HEK293 (cell line): ENCODE data around the gene CCDC8.
A peak's percentile ranks its signal among the peaks of the same experiment; 100 is the strongest.

Experiments used
- CTCF ChIA-PET: fragments of 350-600 bp; formaldehyde crosslinking; extraction: SDS; loops from one replicate; lab custom pipeline; 2021; ENCODE audit warnings: antibody characterized with exemption; lab: Yijun Ruan, JAX
- POLR2A ChIA-PET: fragments of 300-600 bp; formaldehyde crosslinking; extraction: SDS; loops from one replicate; lab custom pipeline; 2020; ENCODE audit warnings: antibody characterized with exemption, inconsistent platforms; lab: Yijun Ruan, JAX
- H3K27ac ChIP-seq: fragments of 200-500 bp; sonication (Bioruptor generic); 2 replicates; pipeline ENCODE4 v1.5.1; 2014; ENCODE audit warnings: low read depth, low read length, control low read depth, inconsistent platforms; ENCODE audit errors: extremely low read depth
- H3K36me3 ChIP-seq, 2 experiments: fragments of 200-500 bp in 1 of 2; sonication (Bioruptor generic) in 1 of 2; 1 replicate in 1 of 2; 2 replicates in 1 of 2; pipeline ENCODE4 v1.5.1; 2014 to 2017; ENCODE audit warnings: inconsistent platforms in 2 of 2, low read length in 2 of 2; ENCODE audit not compliant: control insufficient read depth in 2 of 2, insufficient read depth in 1 of 2
- H3K4me1 ChIP-seq: fragments of 200-500 bp; sonication (Bioruptor generic); 2 replicates; pipeline ENCODE4 v1.5.1; 2014; ENCODE audit warnings: mild to moderate bottlenecking, low read length, inconsistent platforms; ENCODE audit not compliant: control insufficient read depth, insufficient read depth
- H3K4me3 ChIP-seq: 2 replicates; pipeline ENCODE4 v1.5.1; 2011; ENCODE audit warnings: low read depth, mild to moderate bottlenecking, control low read depth, low read length, moderate library complexity
- H3K9me3 ChIP-seq: fragments of 200-500 bp; sonication (Bioruptor generic); 2 replicates; pipeline ENCODE4 v1.5.1; 2014; ENCODE audit warnings: low read depth, low read length, inconsistent platforms; ENCODE audit not compliant: control insufficient read depth, insufficient read depth
- BCL11B ChIP-seq: fragments of 450-650 bp; formaldehyde crosslinking; IDR thresholded peaks from 2 replicates; pipeline ENCODE4 v1.5.1; 2016; ENCODE audit warnings: low read depth, missing biosample characterization, missing genetic modification characterization
- GLIS1 ChIP-seq: fragments of 450-650 bp; formaldehyde crosslinking; IDR thresholded peaks from 2 replicates; pipeline ENCODE4 v1.5.1; 2016; ENCODE audit warnings: missing biosample characterization, missing genetic modification characterization
- GLIS2 ChIP-seq: fragments of 450-650 bp; formaldehyde crosslinking; IDR thresholded peaks from 2 replicates; pipeline ENCODE4 v1.5.1; 2016; ENCODE audit warnings: missing biosample characterization, missing genetic modification characterization
- INSM2 ChIP-seq: fragments of 450-650 bp; formaldehyde crosslinking; IDR thresholded peaks from 2 replicates; pipeline ENCODE4 v1.5.1; 2016; ENCODE audit warnings: missing biosample characterization, missing genetic modification characterization
- PBX3 ChIP-seq: sonication (generic); formaldehyde crosslinking; IDR thresholded peaks from 2 replicates; pipeline ENCODE4 v1.8.1; 2022; ENCODE audit warnings: mild to moderate bottlenecking, moderate library complexity, missing genetic modification reagents
- RBAK ChIP-seq: fragments of 450-650 bp; formaldehyde crosslinking; IDR thresholded peaks from 2 replicates; pipeline ENCODE4 v1.5.1; 2016; ENCODE audit warnings: missing biosample characterization, missing genetic modification characterization
- SCRT1 ChIP-seq: fragments of 450-650 bp; formaldehyde crosslinking; IDR thresholded peaks from 2 replicates; pipeline ENCODE4 v1.5.1; 2016; ENCODE audit warnings: missing biosample characterization, missing genetic modification characterization, borderline replicate concordance
- SCRT2 ChIP-seq: fragments of 450-650 bp; formaldehyde crosslinking; IDR thresholded peaks from 2 replicates; pipeline ENCODE4 v1.5.1; 2016; ENCODE audit warnings: missing biosample characterization, missing genetic modification characterization
- SP3 ChIP-seq: fragments of 450-650 bp; formaldehyde crosslinking; IDR thresholded peaks from 2 replicates; pipeline ENCODE4 v1.5.1; 2016; ENCODE audit warnings: missing biosample characterization, missing genetic modification characterization
- YY1 ChIP-seq: fragments of 450-650 bp; formaldehyde crosslinking; IDR thresholded peaks from 2 replicates; pipeline ENCODE4 v1.5.1; 2018; ENCODE audit warnings: missing biosample characterization, missing genetic modification characterization
- ZFP69B ChIP-seq: fragments of 450-650 bp; formaldehyde crosslinking; IDR thresholded peaks from 2 replicates; pipeline ENCODE4 v1.5.1; 2016; ENCODE audit warnings: missing biosample characterization, missing genetic modification characterization
- ZNF19 ChIP-seq: fragments of 450-650 bp; formaldehyde crosslinking; IDR thresholded peaks from 2 replicates; pipeline ENCODE4; 2016; ENCODE audit warnings: missing biosample characterization, missing genetic modification characterization, low read depth
- ZNF2 ChIP-seq: fragments of 450-650 bp; formaldehyde crosslinking; IDR thresholded peaks from 2 replicates; pipeline ENCODE4 v1.5.1; 2016; ENCODE audit warnings: missing biosample characterization, missing genetic modification characterization
- ZNF221 ChIP-seq: fragments of 450-650 bp; formaldehyde crosslinking; IDR thresholded peaks from 2 replicates; pipeline ENCODE4 v1.5.1; 2017; ENCODE audit warnings: missing biosample characterization, missing genetic modification characterization, borderline replicate concordance
- ZNF280D ChIP-seq: fragments of 450-650 bp; formaldehyde crosslinking; IDR thresholded peaks from 2 replicates; pipeline ENCODE4 v1.5.1; 2016; ENCODE audit warnings: missing biosample characterization, missing genetic modification characterization
- ZNF311 ChIP-seq: fragments of 450-650 bp; formaldehyde crosslinking; IDR thresholded peaks from 2 replicates; pipeline ENCODE4 v1.5.1; 2017; ENCODE audit warnings: missing biosample characterization, missing genetic modification characterization, borderline replicate concordance
- ZNF473 ChIP-seq: fragments of 450-650 bp; formaldehyde crosslinking; IDR thresholded peaks from 2 replicates; pipeline ENCODE4 v1.5.1; 2017; ENCODE audit warnings: missing biosample characterization, missing genetic modification characterization
- ZNF580 ChIP-seq: fragments of 450-650 bp; formaldehyde crosslinking; IDR thresholded peaks from 2 replicates; pipeline ENCODE4 v1.5.1; 2016; ENCODE audit warnings: missing biosample characterization, missing genetic modification characterization
- ZNF626 ChIP-seq: fragments of 450-650 bp; sonication (Bioruptor Pico); formaldehyde crosslinking; IDR thresholded peaks from 2 replicates; pipeline ENCODE4 v1.5.1; 2018; ENCODE audit warnings: missing biosample characterization, missing genetic modification characterization, inconsistent platforms
- ZNF645 ChIP-seq: fragments of 450-650 bp; formaldehyde crosslinking; IDR thresholded peaks from 2 replicates; pipeline ENCODE4; 2016; ENCODE audit warnings: missing biosample characterization, missing genetic modification characterization
- ZNF670 ChIP-seq: fragments of 450-650 bp; formaldehyde crosslinking; IDR thresholded peaks from 2 replicates; pipeline ENCODE4 v1.5.1; 2016; ENCODE audit warnings: missing biosample characterization, missing genetic modification characterization, low read depth
- ZNF692 ChIP-seq: fragments of 450-650 bp; formaldehyde crosslinking; IDR thresholded peaks from 2 replicates; pipeline ENCODE4 v1.5.1; 2016; ENCODE audit warnings: missing biosample characterization, missing genetic modification characterization
- ZNF768 ChIP-seq: fragments of 450-650 bp; formaldehyde crosslinking; IDR thresholded peaks from 2 replicates; pipeline ENCODE4 v1.5.1; 2018; ENCODE audit warnings: missing biosample characterization, mild to moderate bottlenecking, missing genetic modification characterization
- ZNF785 ChIP-seq: fragments of 450-650 bp; formaldehyde crosslinking; IDR thresholded peaks from 2 replicates; pipeline ENCODE4 v1.5.1; 2016; ENCODE audit warnings: missing biosample characterization, missing genetic modification characterization
- ZXDB ChIP-seq: fragments of 450-650 bp; formaldehyde crosslinking; IDR thresholded peaks from 2 replicates; pipeline ENCODE4 v1.5.1; 2016; ENCODE audit warnings: missing biosample characterization, missing genetic modification characterization

CCDC8 gene

GRCh38 chr19:46394402-46394797, 19.0 kb downstream of the CCDC8 start (continued):
- TF ChIP-seq ZNF645 (tag by site-specific recombination) (no peak), ZNF626 (tag by site-specific recombination) (no peak), ZNF221 (tag by site-specific recombination) (no peak), INSM2 (tag by site-specific recombination) (no peak), ZNF768 (tag by site-specific recombination) (peak; percentile 97), ZNF280D (tag by site-specific recombination) (peak; percentile 91; the same call in 1 of the 2 replicates), ZNF670 (no peak), ZNF19 (tag by site-specific recombination) (no peak), ZNF580 (peak; percentile 80)

GRCh38 chr19:46393456-46394401, 19.6 kb downstream of the CCDC8 start:
- no peak overlapping the region for H3K27ac ChIP-seq
- no peak for TF ChIP-seq SP3 (tag by site-specific recombination)
- no peak for TF ChIP-seq ZNF2 (tag by site-specific recombination)
- peak; percentile 13; the same call in 1 of the 2 replicates for TF ChIP-seq ZFP69B (tag by site-specific recombination)
- no peak for TF ChIP-seq BCL11B
- 0 out of 2 replicates have a peak, but pooled peaks have one; percentile 45 for TF ChIP-seq SCRT1
- peak; percentile 49 for TF ChIP-seq GLIS2 (tag by site-specific recombination)
- no peak for TF ChIP-seq YY1 (tag by site-specific recombination)
- peak; percentile 60 for TF ChIP-seq SCRT2
- TF ChIP-seq GLIS1 (tag by site-specific recombination), result peak; percentile 95
- TF ChIP-seq PBX3, result no peak
- no peak for TF ChIP-seq ZNF311 (tag by site-specific recombination)
- 0 out of 2 replicates have a peak, but pooled peaks have one; percentile 30 for TF ChIP-seq ZNF692 (tag by site-specific recombination)
- TF ChIP-seq ZNF785 (tag by site-specific recombination), result no peak
- no peak for TF ChIP-seq ZXDB (tag by site-specific recombination)
- no peak for TF ChIP-seq ZNF473 (tag by site-specific recombination)
- no peak for TF ChIP-seq RBAK (tag by site-specific recombination)
- TF ChIP-seq, all 188 proteins: peak for 6
- Histone ChIP-seq H3K9me3 (no peaks in the 10 kb centered on the region), H3K36me3 (peaks cover 19 to 35% of the 10 kb centered on the region in 2 experiments), H3K4me1 (no peaks in the 10 kb centered on the region), H3K4me3 (no peak overlapping the region)
- ChIA-PET CTCF (interaction anchor here (0.6 to 6.0 kb wide), 10 partner anchors 46 to 364 kb away, joined by 3 to 75 read pairs (median 13); partner anchors contain the start of gene PPP5C), POLR2A (interaction anchor here (1.5 kb wide), 2 partner anchors 20 to 46 kb away, joined by 7 to 8 read pairs; partner anchors contain the start of gene CCDC8)
